ENCODE data around the gene FLNB. TPM values are rescaled to one million over a fixed set of nuclear protein-coding genes. Genes with fewer than 3 reads are reported as not detected.

The FLNB gene
- total RNA-seq, 2 donors from 2014 or later, result 246 to 362 TPM

GRCh38 chr3:58058361-58059263, 50.4 kb downstream of the FLNB start:
- Histone ChIP-seq H3K4me1 (peaks cover 5% of the 10 kb centered on the region), H3K9ac (ENCODE audit: low read depth in 2 of 2, low read length in 2 of 2) (no peak overlapping the region), H3K36me3 (no peaks in the 10 kb centered on the region), H3K9me3 (no peaks in the 10 kb centered on the region), H3K4me3 (no peak overlapping the region), H3K27me3 (no peaks in the 10 kb centered on the region), H3K27ac (peak overlapping the region; percentile 65)
- TF ChIP-seq CTCF (IDR thresholded peaks at IDR 0.05), result no peak
- intact Hi-C loops (cut with DNase I), result loop anchor here (5.0 kb wide), 1 partner anchor 46 kb away; no protein-coding TSS in a partner anchor
- no peak for DNase-seq

DNA sequence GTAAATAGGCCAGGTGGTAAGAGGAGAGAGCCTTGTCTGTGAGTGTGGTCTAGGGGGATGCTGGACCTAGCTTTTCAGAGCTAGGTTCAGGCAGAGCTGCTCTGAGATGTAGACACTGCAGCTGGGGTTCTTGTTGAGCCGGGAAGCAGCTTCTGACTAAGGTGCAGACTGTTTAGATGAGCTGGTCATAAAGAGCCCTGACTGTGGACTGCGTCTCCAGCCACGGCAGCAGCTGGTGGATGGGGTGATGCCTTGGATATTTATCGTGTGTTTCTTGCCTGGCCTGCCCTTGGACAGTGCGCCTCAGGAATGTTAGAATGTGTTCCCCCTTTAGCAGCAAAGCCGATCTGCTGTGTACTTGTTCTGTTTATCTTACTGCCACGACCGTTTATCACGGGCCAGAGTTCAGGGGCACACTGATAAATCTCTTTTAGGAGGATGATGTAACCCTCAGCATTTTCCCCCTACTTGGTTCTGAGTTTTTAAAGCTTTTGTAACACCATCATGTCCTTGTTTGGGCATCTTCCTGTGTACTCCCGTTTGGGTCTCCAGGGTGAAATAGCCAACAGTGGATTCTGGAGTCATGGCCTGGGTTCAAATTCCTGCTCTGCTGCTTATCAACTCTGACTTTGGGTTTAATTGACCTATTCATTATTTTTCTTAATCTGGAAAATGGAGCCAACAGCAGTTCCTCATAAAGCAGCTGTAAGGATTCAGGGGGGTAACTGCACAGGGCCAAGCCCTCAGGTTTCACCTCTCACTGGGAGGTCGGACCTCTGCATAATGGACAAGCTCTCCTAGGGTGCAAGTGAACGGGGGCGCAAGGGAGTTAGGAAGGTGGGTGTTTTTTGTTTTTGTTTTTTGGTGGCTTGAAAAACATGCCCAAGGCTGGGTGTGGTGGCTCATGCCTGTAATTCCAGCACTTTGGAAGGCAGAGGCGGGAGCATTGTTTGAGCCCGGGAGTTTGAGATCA, 51.4 kb downstream of the FLNB start:
- no peaks in the 10 kb centered on the region for H3K36me3 ChIP-seq
- no peak overlapping the region for H3K9ac ChIP-seq (ENCODE audit: low read depth in 2 of 2, low read length in 2 of 2)
- no peaks in the 10 kb centered on the region for H3K9me3 ChIP-seq
- peak; percentile 68 for DNase-seq
- H3K4me1 ChIP-seq, result peaks cover 5% of the 10 kb centered on the region
- H3K27me3 ChIP-seq, result no peaks in the 10 kb centered on the region
- H3K4me3 ChIP-seq, result no peak overlapping the region
- intact Hi-C loops (cut with DNase I), result loop anchor here (5.0 kb wide), 1 partner anchor 47 kb away; no protein-coding TSS in a partner anchor
- TF ChIP-seq CTCF (IDR thresholded peaks at IDR 0.05), result no peak
- peak overlapping the region; percentile 65 for H3K27ac ChIP-seq

DNA sequence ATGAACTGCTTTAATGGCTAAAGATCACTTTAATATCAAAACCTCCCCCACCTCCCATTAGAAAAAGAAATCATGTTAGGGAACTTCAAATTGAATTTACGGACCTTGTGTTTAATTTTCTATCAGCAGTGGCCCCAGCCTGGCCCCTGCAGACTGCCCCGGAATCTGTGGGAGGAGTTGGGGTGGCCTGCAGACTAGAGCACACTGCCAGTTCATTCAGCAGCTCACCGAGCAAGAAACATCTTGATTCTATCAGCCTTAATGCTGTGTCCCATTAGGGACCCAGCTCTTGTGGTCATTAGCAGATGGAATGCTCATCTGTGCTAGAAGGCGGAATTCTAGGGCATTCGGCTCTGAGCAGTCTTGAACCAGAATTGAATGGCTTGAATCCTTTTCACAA, 54.2 kb downstream of the FLNB start:
- no peak for TF ChIP-seq CTCF (IDR thresholded peaks at IDR 0.05)
- Histone ChIP-seq H3K9ac (ENCODE audit: low read depth in 2 of 2, low read length in 2 of 2) (no peak overlapping the region), H3K4me3 (no peak overlapping the region), H3K36me3 (no peaks in the 10 kb centered on the region), H3K27me3 (no peaks in the 10 kb centered on the region), H3K9me3 (no peaks in the 10 kb centered on the region), H3K4me1 (peaks cover 5% of the 10 kb centered on the region), H3K27ac (no peak overlapping the region)
- intact Hi-C loops (cut with DNase I), result no loop called here
- DNase-seq, result no peak

GRCh38 chr3:58063022-58063815, 55.0 kb downstream of the FLNB start:
- intact Hi-C loops (cut with DNase I), result no loop called here
- TF ChIP-seq CTCF (IDR thresholded peaks at IDR 0.05), result no peak
- no peaks in the 10 kb centered on the region for H3K27me3 ChIP-seq
- no peaks in the 10 kb centered on the region for H3K9me3 ChIP-seq
- peak; percentile 76 for DNase-seq
- no peak overlapping the region for H3K4me3 ChIP-seq
- peaks cover 9% of the 10 kb centered on the region for H3K4me1 ChIP-seq
- no peak overlapping the region for H3K9ac ChIP-seq (ENCODE audit: low read depth in 2 of 2, low read length in 2 of 2)
- no peaks in the 10 kb centered on the region for H3K36me3 ChIP-seq
- H3K27ac ChIP-seq, result no peak overlapping the region
